ENCODE results near the gene PANK3. TPM values are rescaled to one million over a fixed set of nuclear protein-coding genes. Genes with fewer than 3 reads are reported as not detected.
"Not testable (repeated sequence)": the region's sequence is repeated elsewhere in the genome, so short reads cannot be mapped to it uniquely, and the experiment has no call there.

Gene PANK3
- total RNA-seq, 1 donor from 2014 or later: 43.1 TPM

DNA sequence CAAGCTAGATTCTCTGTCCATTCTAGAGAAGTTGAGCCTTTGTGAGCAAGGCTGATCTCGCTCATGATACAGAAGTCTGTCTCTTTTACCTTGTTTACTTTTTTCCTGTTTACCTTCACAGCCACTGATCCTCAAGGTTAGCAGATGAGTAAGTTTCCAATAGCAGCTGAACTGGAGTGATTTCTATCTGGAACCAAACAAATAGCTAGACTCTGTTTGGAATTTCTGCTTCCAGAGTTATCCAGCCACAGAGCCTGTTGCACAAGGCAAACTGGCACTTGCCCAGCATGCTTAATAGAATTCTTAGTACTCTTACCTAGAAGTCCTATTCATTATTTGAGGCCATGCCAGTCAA is 12.8 kb upstream of the PANK3 start:
- DNase-seq (ENCODE audit: low spot score): no peak

GRCh38 chr5:168591302-168592013 is 12.3 kb upstream of the PANK3 start:
- DNase-seq (ENCODE audit: low spot score): no peak

GRCh38 chr5:168590666-168591065 is 11.5 kb upstream of the PANK3 start:
- no peak for DNase-seq (ENCODE audit: low spot score)

DNA sequence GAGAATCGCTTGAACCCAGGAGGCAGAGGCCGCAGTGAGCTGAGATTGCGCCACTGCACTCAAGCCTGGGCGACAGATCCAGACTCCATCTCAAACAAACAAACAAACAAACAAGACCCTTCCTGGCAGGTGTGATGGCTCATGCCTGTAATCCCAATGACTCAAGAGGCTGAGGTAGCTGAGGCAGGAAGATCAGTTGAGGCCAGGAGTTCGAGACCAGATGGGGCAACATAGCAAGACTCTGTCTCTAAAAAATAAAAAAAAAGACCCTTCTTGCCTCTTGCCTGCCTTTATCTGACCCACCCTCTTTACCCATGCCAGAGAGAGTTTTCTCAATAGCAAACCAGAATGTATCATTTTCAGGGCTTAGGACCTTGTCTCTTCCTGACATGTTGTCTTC is 8.8 kb upstream of the PANK3 start:
- DNase-seq (ENCODE audit: low spot score): no peak

- no peak for DNase-seq (ENCODE audit: low spot score)
These were observed 6.1 kb upstream of the PANK3 start for GRCh38 chr5:168585119-168585856.

GRCh38 chr5:168583742-168584482 is 4.7 kb upstream of the PANK3 start:
- DNase-seq (ENCODE audit: low spot score): no peak

- not testable (repeated sequence) for DNase-seq (ENCODE audit: low spot score)
These were observed 1.8 kb upstream of the PANK3 start for GRCh38 chr5:168580814-168581469.

DNA sequence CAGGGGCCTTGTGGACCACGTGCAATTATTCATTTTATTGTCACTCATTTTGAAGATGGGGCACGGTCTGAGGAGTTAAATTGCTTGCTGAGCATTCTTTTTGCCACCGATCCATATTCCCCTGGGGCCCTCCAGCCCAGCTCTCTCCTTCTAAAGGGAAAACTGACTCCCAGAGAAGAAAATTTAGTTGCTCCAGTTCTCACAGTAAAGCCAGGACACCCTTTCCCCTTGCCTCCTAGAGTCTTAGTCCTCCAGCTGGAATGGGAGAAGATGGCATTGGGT is 1.0 kb upstream of the PANK3 start:
- no peak for DNase-seq (ENCODE audit: low spot score)

DNA sequence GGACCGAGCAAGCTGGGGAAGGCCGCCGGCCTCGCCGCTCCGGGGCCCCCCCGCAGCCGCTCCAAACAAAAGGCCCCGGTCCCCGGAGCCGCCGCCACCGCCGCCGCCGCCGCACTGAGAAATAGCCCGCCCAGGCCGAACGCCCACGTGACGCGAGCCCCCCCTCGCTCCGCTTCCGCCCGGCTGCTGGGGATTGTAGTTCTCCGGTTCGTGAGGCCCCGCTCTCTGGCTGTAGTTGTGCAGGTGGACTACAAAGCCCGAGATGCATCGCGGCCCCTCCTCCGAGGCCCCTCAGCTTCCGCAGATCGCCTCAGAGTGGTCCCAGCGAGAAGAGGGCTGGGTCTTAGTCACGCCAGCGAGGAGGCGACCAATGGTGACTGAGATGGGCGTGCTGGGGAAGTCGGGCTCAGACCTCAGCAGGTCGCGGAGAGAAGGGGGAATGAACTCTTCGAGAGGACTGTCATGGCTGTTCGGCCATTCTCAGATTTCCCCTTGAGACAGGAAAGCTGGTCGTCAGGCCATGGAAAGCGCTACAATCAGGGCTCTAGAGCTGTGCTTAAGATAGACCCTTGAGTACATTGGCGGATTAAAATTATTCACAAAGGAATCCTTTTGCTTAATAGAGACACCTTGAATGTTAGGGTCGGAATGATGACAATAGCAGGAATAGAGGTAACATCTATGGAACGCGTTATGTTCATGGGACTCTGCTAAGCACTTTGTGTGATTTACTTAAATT is 489 bp upstream of the PANK3 start:
- DNase-seq (ENCODE audit: low spot score): peak; percentile 99

DNA sequence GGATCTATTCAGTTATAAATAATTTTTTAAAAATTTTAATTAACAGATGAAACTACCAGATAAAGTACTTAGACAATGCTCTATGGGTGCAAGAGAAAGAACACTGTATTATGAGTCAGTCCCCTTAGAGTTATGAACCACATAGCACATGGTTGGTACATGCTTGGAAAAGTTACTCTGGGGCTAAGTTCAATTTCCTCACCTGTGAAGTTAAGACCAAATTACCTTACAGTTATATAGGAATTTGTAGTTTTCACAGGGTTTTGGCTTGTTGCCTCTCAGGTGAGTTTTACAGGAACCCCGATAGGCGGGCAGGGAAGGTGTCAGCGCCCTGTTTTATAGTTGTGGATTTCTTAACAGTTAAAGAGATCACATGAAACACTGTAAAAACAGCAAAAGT is 1.2 kb downstream of the PANK3 start:
- no peak for DNase-seq (ENCODE audit: low spot score)

DNA sequence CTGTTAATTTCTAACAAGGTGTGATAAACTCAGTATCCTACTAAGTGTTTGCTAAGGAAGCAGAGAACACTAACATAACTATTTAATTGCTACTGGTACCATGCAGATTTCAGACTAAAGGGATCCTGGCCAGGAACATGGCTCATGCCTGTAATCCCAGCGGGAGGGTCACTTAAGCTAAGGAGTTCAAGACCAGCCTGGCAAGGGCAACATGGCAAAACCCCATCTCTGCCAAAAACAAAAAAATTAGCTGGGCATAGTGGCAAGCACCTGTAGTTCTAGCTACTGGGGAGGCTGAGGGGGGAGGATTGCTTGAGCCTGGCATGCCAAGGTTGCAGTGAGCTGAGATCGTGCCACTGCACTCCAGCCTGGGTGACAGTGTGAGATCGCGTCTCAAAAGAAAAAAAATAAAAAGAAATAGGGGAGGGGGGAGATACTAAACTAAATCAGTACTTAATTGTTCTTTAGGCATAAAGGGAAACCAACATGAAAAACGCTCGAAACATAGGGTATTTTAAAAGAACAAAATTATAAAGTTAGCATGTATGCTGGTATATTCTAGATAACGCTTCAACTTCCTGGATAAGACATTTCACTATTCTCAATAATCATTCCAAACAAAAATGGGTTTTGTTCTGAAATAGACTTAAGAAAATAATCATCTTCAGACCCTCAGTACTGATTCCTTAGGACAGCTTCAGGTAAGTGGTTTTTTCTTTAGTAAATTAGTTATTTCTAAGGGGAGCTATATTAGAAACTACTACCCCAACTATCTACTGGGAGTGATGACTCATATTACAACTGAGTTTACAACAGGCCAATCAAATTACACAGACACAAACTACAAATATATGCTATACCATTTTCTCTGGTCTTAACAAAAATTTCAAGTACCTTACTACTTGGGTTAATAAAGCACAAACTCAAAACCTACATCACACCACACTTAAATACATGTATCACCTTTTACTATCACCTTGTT is 3.5 kb downstream of the PANK3 start:
- DNase-seq (ENCODE audit: low spot score): no peak

DNA sequence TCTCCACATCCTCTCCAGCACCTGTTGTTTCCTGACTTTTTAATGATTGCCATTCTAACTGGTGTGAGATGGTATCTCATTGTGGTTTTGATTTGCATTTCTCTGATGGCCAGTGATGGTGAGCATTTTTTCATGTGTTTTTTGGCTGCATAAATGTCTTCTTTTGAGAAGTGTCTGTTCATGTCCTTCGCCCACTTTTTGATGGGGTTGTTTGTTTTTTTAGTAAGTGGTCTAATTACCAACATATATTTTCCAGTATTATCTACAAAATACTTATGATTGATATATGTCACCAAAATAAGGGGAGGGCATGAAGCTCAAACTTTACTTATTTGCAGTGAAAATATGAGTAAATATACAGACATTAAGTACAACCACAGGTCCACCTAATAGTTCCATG is 5.0 kb downstream of the PANK3 start:
- not testable (repeated sequence) for DNase-seq (ENCODE audit: low spot score)

- DNase-seq (ENCODE audit: low spot score): not testable (repeated sequence)
These were observed 5.5 kb downstream of the PANK3 start for GRCh38 chr5:168573663-168574062.

DNA sequence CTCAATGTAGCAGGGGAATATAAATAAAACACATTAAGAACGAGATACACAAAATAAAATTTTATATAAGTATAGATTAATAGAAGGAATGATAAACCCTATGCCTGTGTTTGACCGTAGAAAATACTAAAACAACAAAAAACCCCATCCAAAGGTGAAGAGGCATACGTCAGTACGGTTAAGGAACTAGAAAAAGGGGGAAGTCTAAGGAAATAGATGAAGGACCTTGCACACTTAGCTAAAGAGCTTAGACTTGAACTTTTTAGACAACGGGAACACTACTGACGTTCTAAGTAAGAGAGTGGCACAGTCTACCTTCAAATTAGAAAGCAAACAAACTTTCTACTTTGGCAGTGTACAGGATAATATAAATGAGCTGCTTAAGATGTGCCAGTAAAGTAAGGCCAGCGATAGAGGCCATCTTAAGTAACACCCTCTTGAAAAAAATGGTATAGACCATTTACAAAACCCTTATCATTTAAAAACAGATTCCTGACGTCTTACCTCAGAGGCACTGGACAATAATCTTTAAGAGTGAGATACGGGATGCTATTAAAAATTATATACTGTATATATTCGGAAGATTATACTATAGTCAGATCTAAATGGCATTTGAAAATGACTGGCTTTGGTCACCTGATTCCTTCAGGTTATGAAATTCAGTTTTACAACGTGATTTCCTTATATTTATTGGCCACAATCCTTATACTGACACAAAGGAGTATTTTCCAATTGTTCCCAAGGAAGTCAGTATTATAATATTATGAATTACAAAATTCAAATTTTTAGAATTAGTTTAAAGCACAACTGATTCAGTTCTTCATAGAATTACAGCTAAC is 8.5 kb downstream of the PANK3 start:
- no peak for DNase-seq (ENCODE audit: low spot score)

DNA sequence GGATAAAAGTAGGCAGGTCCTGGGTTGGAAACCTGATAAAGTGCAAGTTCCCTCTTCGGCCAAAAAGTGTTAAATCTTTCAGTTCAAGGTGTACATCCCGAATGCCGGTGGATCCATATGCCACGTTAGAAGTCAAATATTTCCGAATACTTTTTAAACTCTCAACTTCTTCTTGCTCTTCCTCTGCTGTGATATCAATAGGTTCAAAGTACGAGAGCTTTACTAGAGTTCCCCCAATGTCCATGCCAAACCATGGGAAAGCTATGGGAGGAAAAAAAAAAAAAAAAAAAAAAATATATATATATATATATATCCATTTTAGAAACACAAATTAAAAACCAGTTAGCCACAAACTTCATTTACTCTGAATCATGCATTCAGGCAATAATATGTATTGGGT is 10.4 kb downstream of the PANK3 start:
- no peak for DNase-seq (ENCODE audit: low spot score)

DNA sequence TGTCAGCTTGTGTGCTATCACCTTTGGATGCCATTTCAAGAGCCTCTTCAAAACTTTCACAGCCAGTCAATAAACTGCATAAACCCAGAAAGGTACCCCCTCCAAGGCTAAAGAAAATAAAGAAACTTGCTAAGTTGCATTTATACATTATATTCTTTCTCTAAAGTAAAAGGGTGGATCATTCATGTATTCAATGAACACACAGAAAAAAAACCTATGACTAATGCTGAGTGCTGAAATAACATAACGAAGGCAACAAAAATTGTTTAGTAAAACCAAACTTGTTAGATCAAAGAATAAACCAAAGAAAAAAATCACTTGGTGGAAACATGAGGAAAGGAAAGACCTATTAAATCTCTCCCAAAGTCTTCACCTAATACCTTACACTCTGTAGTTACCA is 15.2 kb downstream of the PANK3 start:
- DNase-seq (ENCODE audit: low spot score): no peak

DNA sequence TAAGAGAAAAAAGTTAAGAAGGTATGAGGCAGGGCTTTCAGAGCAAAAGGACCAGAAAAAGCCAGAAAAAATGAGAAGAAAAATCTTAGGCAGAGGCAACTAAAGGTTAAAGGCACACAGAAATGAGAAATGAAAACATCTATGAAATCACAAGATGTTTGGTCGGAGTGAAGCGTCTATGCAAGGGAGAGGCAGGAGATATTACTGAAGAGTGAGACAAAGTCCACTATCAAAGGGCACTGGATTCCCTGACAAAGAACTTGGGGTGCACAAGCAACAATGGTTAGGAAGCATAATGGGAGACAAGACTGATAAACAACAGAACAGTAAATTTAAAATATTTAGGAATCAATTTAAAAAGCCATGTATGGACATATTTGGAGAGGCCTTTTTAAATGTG is 16.9 kb downstream of the PANK3 start:
- no peak for DNase-seq (ENCODE audit: low spot score)

DNA sequence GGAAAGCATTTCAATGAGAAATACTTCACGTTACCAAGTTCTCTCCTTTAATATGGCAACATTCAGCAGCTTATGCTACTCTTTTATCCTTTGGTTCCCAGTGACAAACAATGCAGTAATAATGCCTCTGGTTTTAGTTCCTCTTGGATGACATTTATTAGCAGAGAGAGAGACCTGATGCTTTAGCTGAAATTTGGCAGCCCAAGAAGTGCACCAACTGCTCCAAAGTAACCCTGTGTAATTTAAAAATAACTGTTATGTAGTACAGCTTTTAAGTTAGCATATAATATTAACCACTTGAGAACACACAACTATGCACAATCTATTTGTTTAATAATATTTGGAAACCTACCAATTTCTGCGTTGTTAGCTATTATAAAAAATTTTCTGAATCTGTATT is 21.8 kb downstream of the PANK3 start:
- no peak for DNase-seq (ENCODE audit: low spot score)

DNA sequence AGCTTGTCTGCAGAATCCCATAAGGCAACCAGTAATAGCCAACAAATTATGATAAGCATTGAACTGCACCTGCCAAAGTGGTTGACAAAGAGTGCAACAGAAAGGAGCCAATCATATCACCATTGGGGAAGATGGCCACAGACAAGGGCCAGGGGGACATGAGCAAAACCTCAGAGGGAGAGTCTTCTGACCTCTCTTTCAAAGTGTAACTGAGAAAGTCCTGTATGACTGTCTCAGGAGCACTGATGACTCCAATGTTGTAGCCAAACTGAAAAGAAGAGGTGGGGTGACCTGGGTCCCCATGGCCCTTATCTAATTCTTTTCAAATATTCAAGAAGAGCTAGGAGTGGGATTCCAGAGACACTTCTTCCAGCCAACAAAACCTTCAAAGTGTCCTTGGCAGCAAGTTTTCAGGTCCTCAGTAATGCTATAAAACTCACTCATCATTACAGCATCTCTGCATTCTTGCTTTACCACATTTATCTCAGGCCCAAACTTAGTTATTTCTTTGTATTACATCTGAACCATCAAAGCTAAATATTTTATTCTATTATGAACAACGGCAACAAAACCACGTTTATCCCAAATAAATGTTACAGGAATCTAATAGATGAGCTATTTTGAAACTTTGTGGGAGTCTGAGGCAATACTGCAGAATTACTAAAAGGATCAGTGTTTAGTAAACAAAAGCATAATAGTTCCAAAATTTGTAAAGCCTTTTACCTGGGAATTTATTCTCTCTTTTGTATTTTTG is 25.6 kb downstream of the PANK3 start:
- DNase-seq (ENCODE audit: low spot score): no peak
